Smooth muscle cell (in vitro differentiated cells): ENCODE data around the gene SNX22. TPM values are rescaled to one million over a fixed set of nuclear protein-coding genes. Genes with fewer than 3 reads are reported as not detected.
A peak's percentile ranks its signal among the peaks of the same experiment; 100 is the strongest.

Experiments
- DNase-seq: peaks from one replicate; lab custom pipeline; 2025; ENCODE audit not compliant: unreplicated experiment; lab: John Stamatoyannopoulos, UW
- H2AFZ ChIP-seq: fragments of 200-600 bp; sonication (generic); 2 replicates; pipeline ENCODE4 v1.6.0; 2016; ENCODE audit warnings: antibody characterized with exemption, low read depth, mild to moderate bottlenecking
- H3F3A ChIP-seq: fragments of 200-600 bp; sonication (generic); 2 replicates; pipeline ENCODE4 v1.6.0; 2017; ENCODE audit warnings: antibody characterized with exemption, low read depth
- H3K27ac ChIP-seq: fragments of 200-600 bp; sonication (generic); 2 replicates; pipeline ENCODE4 v1.5.1; 2016; ENCODE audit warnings: low read depth, mild to moderate bottlenecking
- H3K27me3 ChIP-seq: fragments of 200-600 bp; sonication (generic); 2 replicates; pipeline ENCODE4 v1.6.1; 2016; ENCODE audit warnings: low read depth, mild to moderate bottlenecking
- H3K36me3 ChIP-seq: fragments of 200-600 bp; sonication (generic); 2 replicates; pipeline ENCODE4 v1.5.1; 2016; ENCODE audit warnings: low read depth
- H3K4me1 ChIP-seq: fragments of 200-600 bp; sonication (generic); 2 replicates; pipeline ENCODE4 v1.5.1; 2016; ENCODE audit warnings: low read depth
- H3K4me2 ChIP-seq: fragments of 200-600 bp; sonication (generic); 2 replicates; pipeline ENCODE4 v1.6.0; 2016; ENCODE audit warnings: mild to moderate bottlenecking
- H3K4me3 ChIP-seq: fragments of 200-600 bp; sonication (generic); 2 replicates; pipeline ENCODE4 v1.5.1; 2016; ENCODE audit warnings: mild to moderate bottlenecking
- H3K79me2 ChIP-seq: fragments of 200-600 bp; sonication (generic); 2 replicates; pipeline ENCODE4 v1.6.0; 2016; ENCODE audit warnings: low read depth, mild to moderate bottlenecking
- H3K9ac ChIP-seq: fragments of 200-600 bp; sonication (generic); 2 replicates; pipeline ENCODE4 v1.6.0; 2016; ENCODE audit warnings: low read depth
- H3K9me3 ChIP-seq: fragments of 200-600 bp; sonication (generic); replicated peaks from 2 replicates; pipeline ENCODE4 v1.5.1; 2016; ENCODE audit warnings: low read depth
- H4K20me1 ChIP-seq: fragments of 200-600 bp; sonication (generic); 2 replicates; pipeline ENCODE4 v1.6.0; 2016; ENCODE audit warnings: low read depth
- WGBS: methylation state at CpG from one replicate; pipeline ENCODE4 v1.1.7; 2016; ENCODE audit warnings: low lambda C conversion rate; 5-methylcytosine and 5-hydroxymethylcytosine counted together
- polyA plus RNA-seq: library from polyadenylated mRNA; unstranded; fragments of >200 nt; fragmentation: Nextera tagmentation; extraction: Ambion mirVana; gene quantifications from 2 replicates; pipeline ENCODE4 v1.2.1, GENCODE V29; 2016
- total RNA-seq: library from RNA; depleted of rRNA; stranded (reverse); fragments of >200 nt; gene quantifications from 2 replicates; pipeline ENCODE4 v1.2.3, GENCODE V29; 2014
- TF ChIP-seq, protein P1 (sequence below): fragments of 200-600 bp; sonication (generic); IDR thresholded peaks from 2 replicates; pipeline ENCODE4 v1.5.1; 2017; ENCODE audit warnings: borderline replicate concordance, mild to moderate bottlenecking, antibody characterized with exemption; ENCODE audit not compliant: insufficient read depth, poor library complexity, severe bottlenecking

SNX22 gene
- total and polyA plus RNA-seq, 2 experiments from 2014 or later, result 1.9 TPM; not detected in 1

DNA sequence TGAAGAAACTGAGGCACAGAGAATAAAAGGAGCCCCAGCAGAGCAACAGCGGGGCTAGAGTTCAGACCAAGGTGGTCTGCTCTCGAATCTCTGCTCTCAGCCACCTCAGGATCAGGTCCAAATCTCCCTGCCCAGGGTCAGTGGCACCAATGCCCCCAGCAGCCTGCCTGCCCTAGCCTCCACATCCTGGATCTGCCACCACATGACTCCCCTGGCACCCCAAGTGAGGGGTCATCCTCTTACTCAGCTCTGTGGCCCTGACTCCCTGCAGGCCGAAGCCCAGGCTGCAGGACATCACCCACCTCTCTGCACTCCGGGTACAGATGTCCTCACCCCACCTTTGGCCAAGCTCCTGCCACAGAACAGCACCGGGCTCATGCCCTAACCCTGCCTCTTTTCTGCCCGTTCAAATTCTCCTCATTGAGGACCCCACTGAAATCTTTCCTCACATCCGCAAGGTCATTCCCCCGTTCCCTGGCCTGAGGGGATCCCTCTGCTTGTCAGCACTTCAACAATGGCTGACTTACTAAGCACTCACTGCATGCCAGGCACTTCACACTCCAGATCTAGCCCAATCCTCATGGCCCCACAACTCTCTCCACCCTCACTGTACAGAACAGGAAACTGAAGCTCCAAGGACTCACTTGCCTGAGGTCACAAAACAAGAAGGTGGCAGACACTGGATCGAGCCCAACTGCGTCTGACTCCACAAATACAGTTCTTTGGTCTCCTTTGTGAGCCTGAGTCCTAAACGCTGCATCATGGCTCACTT is 7.0 kb downstream of the SNX22 start:
- H3K4me2 ChIP-seq, result no peak overlapping the region

DNA sequence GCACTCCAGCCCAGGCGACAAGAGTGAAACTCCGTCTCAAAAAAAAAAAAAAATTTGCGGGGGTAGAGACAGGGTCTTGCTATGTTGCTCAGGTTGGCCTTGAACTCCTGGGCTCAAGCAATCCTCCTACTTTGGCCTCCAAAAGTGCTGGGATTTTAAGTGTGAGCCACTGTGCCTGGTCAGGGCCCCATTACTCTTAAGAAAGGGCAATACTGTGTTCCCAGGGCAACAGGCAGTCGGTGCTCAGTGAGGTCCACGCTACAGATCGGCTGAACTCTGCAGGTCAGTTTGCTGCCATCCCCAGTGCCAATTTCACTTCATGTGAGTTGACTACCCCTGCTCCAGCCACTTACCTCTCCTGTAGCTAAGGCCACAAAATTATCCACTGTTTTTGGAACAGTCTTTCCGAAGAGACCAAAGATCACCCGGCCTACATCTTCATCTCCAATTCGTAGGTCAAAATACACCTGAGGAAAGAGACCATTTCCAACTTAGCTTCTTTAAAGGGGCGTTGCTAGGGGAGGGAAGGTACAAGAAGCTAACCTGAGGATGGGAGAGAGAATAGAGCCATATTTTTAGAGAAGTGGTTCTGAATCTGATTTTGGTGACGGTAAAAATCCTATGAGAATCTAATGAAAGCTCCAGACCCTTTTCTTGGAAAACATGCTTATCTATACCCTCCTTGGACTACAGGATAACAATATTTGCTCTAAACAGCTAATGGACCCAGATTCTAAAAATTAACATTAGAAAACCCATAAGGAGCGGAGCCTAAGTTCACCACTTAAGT is 10.4 kb downstream of the SNX22 start:
- 67% methylated on average over 12 of the region's 12 CpGs for WGBS
- no peak for DNase-seq
- H3K4me2 ChIP-seq, result peak overlapping the region; percentile 88
- H3K27ac ChIP-seq, result peak overlapping the region; percentile 70
- H3K9me3 ChIP-seq, result no peaks in the 10 kb centered on the region
- peak overlapping the region; percentile 85 for H3K4me3 ChIP-seq
- peaks cover 40% of the 10 kb centered on the region for H3K79me2 ChIP-seq
- no peaks in the 10 kb centered on the region for H3K36me3 ChIP-seq
- peak overlapping the region; percentile 86 for H3K9ac ChIP-seq
- no peaks in the 10 kb centered on the region for H3K27me3 ChIP-seq
- TF ChIP-seq, protein P1, sequence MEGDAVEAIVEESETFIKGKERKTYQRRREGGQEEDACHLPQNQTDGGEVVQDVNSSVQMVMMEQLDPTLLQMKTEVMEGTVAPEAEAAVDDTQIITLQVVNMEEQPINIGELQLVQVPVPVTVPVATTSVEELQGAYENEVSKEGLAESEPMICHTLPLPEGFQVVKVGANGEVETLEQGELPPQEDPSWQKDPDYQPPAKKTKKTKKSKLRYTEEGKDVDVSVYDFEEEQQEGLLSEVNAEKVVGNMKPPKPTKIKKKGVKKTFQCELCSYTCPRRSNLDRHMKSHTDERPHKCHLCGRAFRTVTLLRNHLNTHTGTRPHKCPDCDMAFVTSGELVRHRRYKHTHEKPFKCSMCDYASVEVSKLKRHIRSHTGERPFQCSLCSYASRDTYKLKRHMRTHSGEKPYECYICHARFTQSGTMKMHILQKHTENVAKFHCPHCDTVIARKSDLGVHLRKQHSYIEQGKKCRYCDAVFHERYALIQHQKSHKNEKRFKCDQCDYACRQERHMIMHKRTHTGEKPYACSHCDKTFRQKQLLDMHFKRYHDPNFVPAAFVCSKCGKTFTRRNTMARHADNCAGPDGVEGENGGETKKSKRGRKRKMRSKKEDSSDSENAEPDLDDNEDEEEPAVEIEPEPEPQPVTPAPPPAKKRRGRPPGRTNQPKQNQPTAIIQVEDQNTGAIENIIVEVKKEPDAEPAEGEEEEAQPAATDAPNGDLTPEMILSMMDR, result no peak
- H3F3A ChIP-seq, result peaks cover 46% of the 10 kb centered on the region
- no peak overlapping the region for H2AFZ ChIP-seq
- H4K20me1 ChIP-seq, result peaks cover 51% of the 10 kb centered on the region
- H3K4me1 ChIP-seq, result peaks cover 9% of the 10 kb centered on the region

More for the DNA sequence above, 7.0 kb downstream of the SNX22 start:
- H3K27me3 ChIP-seq, result no peaks in the 10 kb centered on the region
- peaks cover 71% of the 10 kb centered on the region for H3F3A ChIP-seq
- H2AFZ ChIP-seq, result no peak overlapping the region
- H3K9ac ChIP-seq, result no peak overlapping the region
- peaks cover 80% of the 10 kb centered on the region for H4K20me1 ChIP-seq
- no peak overlapping the region for H3K4me3 ChIP-seq
- peaks cover 9% of the 10 kb centered on the region for H3K4me1 ChIP-seq
- no peaks in the 10 kb centered on the region for H3K9me3 ChIP-seq
- peaks cover 40% of the 10 kb centered on the region for H3K79me2 ChIP-seq
- H3K36me3 ChIP-seq, result no peaks in the 10 kb centered on the region
- H3K27ac ChIP-seq, result no peak overlapping the region
- WGBS, result 94% methylated on average over 11 of the region's 11 CpGs
- TF ChIP-seq, protein P1, result no peak
- DNase-seq, result no peak

DNA sequence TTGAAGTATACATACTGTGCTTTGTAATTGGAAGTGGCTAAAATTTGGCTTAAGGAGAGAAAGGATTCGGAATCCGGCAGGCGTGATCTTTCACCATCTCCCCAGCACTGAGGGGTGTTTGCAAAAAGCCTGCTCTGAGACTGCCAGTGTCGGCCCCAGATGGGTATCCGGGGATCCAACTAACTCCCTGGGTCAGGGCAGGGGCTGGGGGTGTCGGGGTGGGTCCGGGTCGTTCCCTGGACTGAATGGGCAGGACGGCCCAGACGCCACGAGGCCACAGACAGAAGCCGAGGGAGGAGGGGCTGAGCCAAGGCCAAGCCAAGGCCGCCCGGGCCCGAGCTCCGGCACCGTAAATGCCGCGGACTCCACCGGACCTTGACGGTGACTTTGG is 10.9 kb downstream of the SNX22 start:
- Histone ChIP-seq H3K27ac (peak overlapping the region; percentile 70), H3K4me1 (peaks cover 9% of the 10 kb centered on the region), H3K4me2 (peak overlapping the region; percentile 88), H3K27me3 (no peaks in the 10 kb centered on the region), H3K9me3 (no peaks in the 10 kb centered on the region), H3K79me2 (peaks cover 40% of the 10 kb centered on the region), H4K20me1 (peaks cover 45% of the 10 kb centered on the region), H2AFZ (no peak overlapping the region), H3K36me3 (no peaks in the 10 kb centered on the region), H3K9ac (peak overlapping the region; percentile 86), H3K4me3 (peak overlapping the region; percentile 85), H3F3A (peaks cover 40% of the 10 kb centered on the region)
- no peak for DNase-seq
- TF ChIP-seq, protein P1, result no peak
- WGBS, result under 1% methylated on average over 20 of the region's 21 CpGs
